GOT3 (cell line): ENCODE data around the gene RRBP1.

Experiments
- DNase-seq: peaks from one replicate; lab custom pipeline; 2025; ENCODE audit warnings: mixed read lengths; lab: John Stamatoyannopoulos, UW

The RRBP1 gene

GRCh38 chr20:17570347-17571152, 111.5 kb downstream of the RRBP1 start:
- no peak for DNase-seq

- peak; percentile 93 for DNase-seq
Observed at GRCh38 chr20:17569616-17570346, 112.3 kb downstream of the RRBP1 start, which contains the start of gene DSTN. TSS of gene DSTN (plus strand) at chr20:17570075. CDS start at chr20:17570209, 134 bp downstream.

GRCh38 chr20:17568972-17569521, 113.0 kb downstream of the RRBP1 start:
- DNase-seq, result peak; percentile 87

- no peak for DNase-seq
Observed at GRCh38 chr20:17568045-17568788, 113.8 kb downstream of the RRBP1 start.

- no peak for DNase-seq
Observed at GRCh38 chr20:17566345-17566744, 115.7 kb downstream of the RRBP1 start.

GRCh38 chr20:17565169-17565845, 116.7 kb downstream of the RRBP1 start:
- no peak for DNase-seq
